Neural progenitor cell (in vitro differentiated cells): ENCODE data around the gene UBE3C. TPM values are rescaled to one million over a fixed set of nuclear protein-coding genes. Genes with fewer than 3 reads are reported as not detected.

Experiments used
- DNase-seq: peaks from one replicate; pipeline ENCODE4 v3.0.0-alpha.2; 2016; ENCODE audit warnings: low spot score
- H2AFZ ChIP-seq: fragments of 200-600 bp; sonication (generic); replicated peaks from 2 replicates; pipeline ENCODE4 v1.6.1; 2016; ENCODE audit warnings: antibody characterized with exemption
- H3F3A ChIP-seq: fragments of 200-600 bp; sonication (generic); 2 replicates; pipeline ENCODE4 v1.6.1; 2016; ENCODE audit warnings: antibody characterized with exemption, low read depth
- H3K27ac ChIP-seq: fragments of 200-600 bp; sonication (generic); 2 replicates; pipeline ENCODE4 v1.5.1; 2016; ENCODE audit warnings: mild to moderate bottlenecking
- H3K27me3 ChIP-seq: fragments of 200-600 bp; sonication (generic); 2 replicates; pipeline ENCODE4 v1.6.1; 2016; ENCODE audit warnings: mild to moderate bottlenecking, moderate library complexity
- H3K36me3 ChIP-seq: fragments of 200-600 bp; sonication (generic); 2 replicates; pipeline ENCODE4 v1.5.1; 2016
- H3K4me1 ChIP-seq: fragments of 200-600 bp; sonication (generic); 2 replicates; pipeline ENCODE4 v1.6.1; 2016; ENCODE audit warnings: mixed run types
- H3K4me2 ChIP-seq: fragments of 200-600 bp; sonication (generic); 2 replicates; pipeline ENCODE4 v1.6.1; 2016
- H3K4me3 ChIP-seq: fragments of 200-600 bp; sonication (generic); 2 replicates; pipeline ENCODE4 v1.5.1; 2016
- H3K79me2 ChIP-seq: fragments of 200-600 bp; sonication (generic); 2 replicates; pipeline ENCODE4 v1.6.1; 2016; ENCODE audit warnings: low read depth
- H3K9ac ChIP-seq: fragments of 200-600 bp; sonication (generic); 2 replicates; pipeline ENCODE4 v1.6.1; 2016
- H3K9me3 ChIP-seq: fragments of 200-600 bp; sonication (generic); 2 replicates; pipeline ENCODE4 v1.5.1; 2016; ENCODE audit warnings: low read depth
- H4K20me1 ChIP-seq: fragments of 200-600 bp; sonication (generic); 2 replicates; pipeline ENCODE4 v1.6.1; 2016; ENCODE audit warnings: low read depth
- H3K27ac Mint-ChIP-seq: 3 replicates; pipeline ENCODE4 v1.8.0; 2021; ENCODE audit warnings: mixed read lengths
- H3K27me3 Mint-ChIP-seq: 2 replicates; pipeline ENCODE4 v1.8.0; 2022; ENCODE audit warnings: low read depth, mild to moderate bottlenecking, inconsistent platforms, moderate library complexity, mixed read lengths; ENCODE audit not compliant: insufficient read depth
- H3K36me3 Mint-ChIP-seq: 3 replicates; pipeline ENCODE4 v1.8.0; 2021; ENCODE audit warnings: mixed read lengths
- H3K4me1 Mint-ChIP-seq: 3 replicates; pipeline ENCODE4 v1.8.0; 2021; ENCODE audit warnings: mixed read lengths
- H3K4me3 Mint-ChIP-seq: 3 replicates; pipeline ENCODE4 v1.8.0; 2021; ENCODE audit warnings: mild to moderate bottlenecking, moderate library complexity, mixed read lengths
- H3K9me3 Mint-ChIP-seq: 3 replicates; pipeline ENCODE4 v1.8.0; 2020; ENCODE audit warnings: mixed read lengths
- EZH2 ChIP-seq: fragments of 200-600 bp; sonication (generic); IDR thresholded peaks from 2 replicates; pipeline ENCODE4 v1.6.1; 2017; ENCODE audit warnings: antibody characterized with exemption, mild to moderate bottlenecking, moderate library complexity
- EZH2phosphoT487 ChIP-seq: fragments of 200-600 bp; sonication (generic); IDR thresholded peaks from 2 replicates; pipeline ENCODE4 v1.6.1; 2017; ENCODE audit warnings: antibody characterized with exemption
- total RNA-seq: library from RNA; depleted of rRNA; stranded (reverse); fragments of >200 nt; gene quantifications from 2 replicates; pipeline ENCODE4 v1.2.3, GENCODE V29; 2015; ENCODE audit warnings: low replicate concordance
- TF ChIP-seq, protein P1 (sequence below): fragments of 200-600 bp; sonication (generic); IDR thresholded peaks from 2 replicates; pipeline ENCODE4 v1.5.1; 2017; ENCODE audit warnings: antibody characterized with exemption, mild to moderate bottlenecking

Gene UBE3C
- total RNA-seq, 1 donor from 2014 or later = 65.9 TPM

DNA sequence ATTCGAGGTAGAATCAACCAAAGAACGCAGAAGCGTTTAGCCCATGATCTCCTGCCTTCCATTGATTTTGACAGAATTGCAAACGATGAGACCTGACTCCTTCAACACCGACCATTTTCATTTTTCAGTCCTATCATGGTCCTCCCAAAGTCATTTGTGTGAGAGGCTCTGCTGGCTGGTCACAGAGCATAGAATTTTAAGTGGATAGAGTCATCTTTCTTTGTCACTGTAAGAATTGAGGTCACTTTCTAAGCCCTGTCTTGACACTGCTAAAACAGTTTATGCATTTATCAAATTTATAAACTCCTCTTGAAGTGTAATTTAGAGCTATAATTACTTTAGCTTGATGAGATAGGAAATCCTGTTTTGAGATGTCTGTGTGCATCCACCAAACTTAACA, 72.0 kb downstream of the UBE3C start:
- Histone ChIP-seq H3K27me3 (no peaks in the 10 kb centered on the region), H3K27ac (no peak overlapping the region), H3K36me3 (peaks cover 7% of the 10 kb centered on the region), H3K9ac (no peak overlapping the region), H3K79me2 (no peaks in the 10 kb centered on the region), H3K9me3 (no peaks in the 10 kb centered on the region), H3K4me1 (no peaks in the 10 kb centered on the region), H3K4me2 (no peak overlapping the region), H4K20me1 (no peaks in the 10 kb centered on the region), H2AFZ (no peak overlapping the region), H3K4me3 (no peak overlapping the region), H3F3A (no peaks in the 10 kb centered on the region)
- H3K36me3 Mint-ChIP-seq = peaks cover 13% of the 10 kb centered on the region
- no peak overlapping the region for H3K4me3 Mint-ChIP-seq
- DNase-seq = no peak
- H3K27ac Mint-ChIP-seq = no peak overlapping the region
- H3K9me3 Mint-ChIP-seq = no peaks in the 10 kb centered on the region
- H3K27me3 Mint-ChIP-seq = no peaks in the 10 kb centered on the region
- TF ChIP-seq EZH2 (no peak), EZH2phosphoT487 (no peak)
- TF ChIP-seq, protein P1, sequence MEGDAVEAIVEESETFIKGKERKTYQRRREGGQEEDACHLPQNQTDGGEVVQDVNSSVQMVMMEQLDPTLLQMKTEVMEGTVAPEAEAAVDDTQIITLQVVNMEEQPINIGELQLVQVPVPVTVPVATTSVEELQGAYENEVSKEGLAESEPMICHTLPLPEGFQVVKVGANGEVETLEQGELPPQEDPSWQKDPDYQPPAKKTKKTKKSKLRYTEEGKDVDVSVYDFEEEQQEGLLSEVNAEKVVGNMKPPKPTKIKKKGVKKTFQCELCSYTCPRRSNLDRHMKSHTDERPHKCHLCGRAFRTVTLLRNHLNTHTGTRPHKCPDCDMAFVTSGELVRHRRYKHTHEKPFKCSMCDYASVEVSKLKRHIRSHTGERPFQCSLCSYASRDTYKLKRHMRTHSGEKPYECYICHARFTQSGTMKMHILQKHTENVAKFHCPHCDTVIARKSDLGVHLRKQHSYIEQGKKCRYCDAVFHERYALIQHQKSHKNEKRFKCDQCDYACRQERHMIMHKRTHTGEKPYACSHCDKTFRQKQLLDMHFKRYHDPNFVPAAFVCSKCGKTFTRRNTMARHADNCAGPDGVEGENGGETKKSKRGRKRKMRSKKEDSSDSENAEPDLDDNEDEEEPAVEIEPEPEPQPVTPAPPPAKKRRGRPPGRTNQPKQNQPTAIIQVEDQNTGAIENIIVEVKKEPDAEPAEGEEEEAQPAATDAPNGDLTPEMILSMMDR = no peak
- no peaks in the 10 kb centered on the region for H3K4me1 Mint-ChIP-seq

DNA sequence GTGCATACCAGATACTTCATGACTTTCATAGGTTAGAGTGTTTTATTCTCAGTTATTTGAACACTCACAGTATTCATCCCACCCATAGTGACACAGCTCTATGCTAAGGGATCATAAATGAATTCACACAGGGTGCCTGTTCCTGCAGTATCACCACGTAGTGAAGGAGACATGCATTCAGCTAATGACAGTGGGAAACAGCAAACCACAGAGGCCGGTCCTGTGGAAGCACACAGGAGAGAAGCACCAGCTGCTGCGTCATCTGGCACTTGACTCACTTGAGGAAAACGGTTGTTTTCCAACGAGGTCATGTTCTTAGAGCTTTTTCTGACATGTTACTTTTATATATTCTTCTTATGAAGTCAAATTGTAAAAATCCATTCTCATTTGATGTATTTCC, 73.0 kb downstream of the UBE3C start:
- H3K36me3 ChIP-seq = peaks cover 7% of the 10 kb centered on the region
- no peak overlapping the region for H3K4me2 ChIP-seq
- Mint-ChIP-seq H3K27ac (no peak overlapping the region), H3K4me1 (no peaks in the 10 kb centered on the region), H3K27me3 (no peaks in the 10 kb centered on the region), H3K9me3 (no peaks in the 10 kb centered on the region), H3K36me3 (peaks cover 10% of the 10 kb centered on the region), H3K4me3 (no peak overlapping the region)
- H3K27me3 ChIP-seq = no peaks in the 10 kb centered on the region
- no peaks in the 10 kb centered on the region for H4K20me1 ChIP-seq
- no peaks in the 10 kb centered on the region for H3F3A ChIP-seq
- no peaks in the 10 kb centered on the region for H3K9me3 ChIP-seq
- no peak overlapping the region for H3K4me3 ChIP-seq
- no peaks in the 10 kb centered on the region for H3K4me1 ChIP-seq
- H3K79me2 ChIP-seq = no peaks in the 10 kb centered on the region
- DNase-seq = no peak
- no peak overlapping the region for H3K9ac ChIP-seq
- H3K27ac ChIP-seq = no peak overlapping the region
- TF ChIP-seq EZH2phosphoT487 = no peak
- TF ChIP-seq, protein P1 = no peak
- no peak for TF ChIP-seq EZH2
- no peak overlapping the region for H2AFZ ChIP-seq

DNA sequence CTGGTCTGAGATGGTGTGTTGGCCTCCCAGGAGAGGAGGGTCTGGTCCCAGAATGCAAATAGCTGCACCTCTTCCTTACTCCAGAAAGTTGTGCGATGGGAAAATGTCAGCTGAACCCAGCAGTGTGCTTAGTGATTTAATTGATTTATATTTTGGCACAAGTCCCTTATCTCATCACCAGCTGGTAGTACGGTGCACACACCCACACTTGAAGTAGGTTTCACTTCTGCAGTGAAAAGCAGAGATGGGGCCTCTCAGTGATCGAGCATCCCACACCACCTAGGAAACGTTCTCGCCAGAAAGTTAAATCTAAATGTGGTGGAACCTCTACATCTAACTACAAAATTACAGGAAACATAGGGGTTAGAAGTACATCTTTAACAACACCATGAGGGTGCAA, 80.4 kb downstream of the UBE3C start:
- Histone ChIP-seq H3K9ac (no peak overlapping the region), H3K27me3 (no peaks in the 10 kb centered on the region), H3K4me2 (no peak overlapping the region), H3K9me3 (no peaks in the 10 kb centered on the region), H2AFZ (no peak overlapping the region), H3K79me2 (no peaks in the 10 kb centered on the region), H3K4me1 (no peaks in the 10 kb centered on the region), H3K36me3 (no peaks in the 10 kb centered on the region), H3K27ac (no peak overlapping the region), H3F3A (no peaks in the 10 kb centered on the region), H3K4me3 (no peak overlapping the region), H4K20me1 (no peaks in the 10 kb centered on the region)
- Mint-ChIP-seq H3K27ac (no peak overlapping the region), H3K4me3 (no peak overlapping the region), H3K27me3 (peaks cover 4% of the 10 kb centered on the region), H3K36me3 (peaks cover 8% of the 10 kb centered on the region), H3K9me3 (no peaks in the 10 kb centered on the region), H3K4me1 (no peaks in the 10 kb centered on the region)
- no peak for DNase-seq
- no peak for TF ChIP-seq EZH2phosphoT487
- TF ChIP-seq, protein P1 = no peak
- no peak for TF ChIP-seq EZH2
